DOHH2 (cell line): ENCODE measurements around the gene CHFR.

ENCODE experiments used
- EZH2phosphoT487 ChIP-seq: fragments of 200-600 bp; sonication (generic); IDR thresholded peaks from 2 replicates; pipeline ENCODE4 v1.6.1; 2017; ENCODE audit warnings: borderline replicate concordance, mild to moderate bottlenecking, antibody characterized with exemption, low read length, moderate library complexity, mixed read lengths
- TF ChIP-seq, protein P1 (sequence below): fragments of 200-600 bp; sonication (generic); IDR thresholded peaks from one replicate; pipeline ENCODE4 v1.5.1; 2014; ENCODE audit warnings: antibody characterized with exemption, mild to moderate bottlenecking, low read depth, low read length; ENCODE audit not compliant: poor library complexity, severe bottlenecking

DNA sequence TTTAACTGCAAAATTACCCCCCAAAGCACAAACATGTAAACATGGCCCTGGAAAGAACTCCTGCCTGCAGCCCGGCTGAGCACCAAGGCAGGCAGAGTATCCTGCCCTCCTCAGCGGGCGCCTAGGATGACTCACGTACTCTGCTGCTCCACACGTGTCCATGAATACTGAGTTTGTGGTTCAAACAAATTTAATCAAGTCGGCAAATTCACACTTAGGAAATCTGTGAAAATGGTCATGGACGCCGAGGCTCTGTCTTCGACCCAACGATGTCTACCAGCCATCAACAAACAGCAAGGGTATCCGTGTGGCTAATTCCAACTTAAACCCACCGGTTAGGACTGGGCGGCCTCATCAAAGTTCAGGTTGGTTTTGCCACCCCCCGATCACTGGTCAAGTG is 84.3 kb downstream of the CHFR start:
- TF ChIP-seq, protein P1, sequence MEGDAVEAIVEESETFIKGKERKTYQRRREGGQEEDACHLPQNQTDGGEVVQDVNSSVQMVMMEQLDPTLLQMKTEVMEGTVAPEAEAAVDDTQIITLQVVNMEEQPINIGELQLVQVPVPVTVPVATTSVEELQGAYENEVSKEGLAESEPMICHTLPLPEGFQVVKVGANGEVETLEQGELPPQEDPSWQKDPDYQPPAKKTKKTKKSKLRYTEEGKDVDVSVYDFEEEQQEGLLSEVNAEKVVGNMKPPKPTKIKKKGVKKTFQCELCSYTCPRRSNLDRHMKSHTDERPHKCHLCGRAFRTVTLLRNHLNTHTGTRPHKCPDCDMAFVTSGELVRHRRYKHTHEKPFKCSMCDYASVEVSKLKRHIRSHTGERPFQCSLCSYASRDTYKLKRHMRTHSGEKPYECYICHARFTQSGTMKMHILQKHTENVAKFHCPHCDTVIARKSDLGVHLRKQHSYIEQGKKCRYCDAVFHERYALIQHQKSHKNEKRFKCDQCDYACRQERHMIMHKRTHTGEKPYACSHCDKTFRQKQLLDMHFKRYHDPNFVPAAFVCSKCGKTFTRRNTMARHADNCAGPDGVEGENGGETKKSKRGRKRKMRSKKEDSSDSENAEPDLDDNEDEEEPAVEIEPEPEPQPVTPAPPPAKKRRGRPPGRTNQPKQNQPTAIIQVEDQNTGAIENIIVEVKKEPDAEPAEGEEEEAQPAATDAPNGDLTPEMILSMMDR, result no peak
- no peak for TF ChIP-seq EZH2phosphoT487
